Activated CD8-positive, alpha-beta memory T cell treated with anti-CD3 and anti-CD28 coated beads for 4 hours (primary cell): ENCODE results near the gene DNAJB7.
A peak's percentile ranks its signal among the peaks of the same experiment; 100 is the strongest.
"Not testable (repeated sequence)": the region's sequence is repeated elsewhere in the genome, so short reads cannot be mapped to it uniquely, and the experiment has no call there.

Experiments used
- DNase-seq, 2 donors: peaks; one replicate each; pipeline ENCODE4 v3.0.0-alpha.2; 2020; ENCODE audit warnings: low read depth in 2 of 2

Gene DNAJB7

GRCh38 chr22:40844951-40845350, 17.0 kb downstream of the DNAJB7 start:
- no peak for DNase-seq

- no peak for DNase-seq
Observed at GRCh38 chr22:40838486-40838885, 23.4 kb downstream of the DNAJB7 start.

GRCh38 chr22:40834619-40835018, 27.3 kb downstream of the DNAJB7 start:
- DNase-seq = no peak

GRCh38 chr22:40829131-40829530, 32.8 kb downstream of the DNAJB7 start:
- DNase-seq = no peak

GRCh38 chr22:40826984-40827741, 34.8 kb downstream of the DNAJB7 start:
- DNase-seq = no peak

- DNase-seq = not testable (repeated sequence)
Observed at GRCh38 chr22:40826292-40826691, 35.6 kb downstream of the DNAJB7 start.

- DNase-seq = no peak
Observed at GRCh38 chr22:40823426-40823825, 38.5 kb downstream of the DNAJB7 start.

- no peak for DNase-seq
Observed at GRCh38 chr22:40819599-40820140, 42.2 kb downstream of the DNAJB7 start.

DNA sequence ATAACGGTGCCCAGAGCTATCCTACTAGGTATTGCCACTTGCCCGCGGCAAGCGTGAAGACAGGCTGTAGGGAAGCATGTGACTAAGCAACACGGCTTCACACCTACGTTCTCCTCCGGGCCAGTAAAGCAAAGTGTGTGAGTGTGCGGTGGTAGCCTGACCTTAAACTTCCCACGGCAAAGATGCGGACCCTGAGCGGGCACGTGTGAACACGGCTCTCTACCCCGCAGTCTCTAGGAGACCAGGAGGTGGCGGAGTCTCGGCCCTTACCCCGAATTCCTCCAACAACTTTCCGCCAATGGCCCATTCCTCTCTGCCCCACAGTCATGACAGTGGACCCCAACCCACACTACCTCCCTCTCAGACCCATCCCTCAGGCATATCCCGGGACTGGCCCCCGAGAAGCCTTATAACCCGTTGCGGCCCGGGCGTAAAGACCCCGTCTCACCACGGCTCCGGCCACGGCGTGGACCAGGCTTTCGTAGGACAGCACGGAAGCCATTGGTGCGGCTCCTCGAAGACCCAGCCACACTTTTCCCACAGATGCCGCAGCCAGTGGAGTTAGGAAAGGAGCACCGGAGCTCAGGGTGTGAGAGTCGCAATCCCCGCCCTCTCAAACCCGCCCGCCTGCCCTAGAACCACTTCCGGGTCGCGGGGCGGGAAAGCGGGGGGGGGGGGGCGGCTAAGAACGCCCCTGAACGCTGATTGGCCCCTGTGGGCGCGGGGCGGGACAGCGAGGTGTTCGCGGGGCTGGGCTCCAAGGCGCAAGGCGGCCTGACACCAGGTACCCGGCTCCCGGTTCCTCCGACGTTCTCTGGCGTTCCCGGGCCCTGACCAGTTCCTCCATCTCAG, 42.9 kb downstream of the DNAJB7 start, which contains the start of gene SLC25A17:
Gene SLC25A17, minus strand, starts transcription at position 600 of the 852 bp plus-strand sequence. Its CDS starts 98 bp downstream, at position 502.
- peak; percentile 78 to 79 for DNase-seq

- no peak for DNase-seq
Observed at GRCh38 chr22:40818192-40818746, 43.6 kb downstream of the DNAJB7 start.

- DNase-seq = no peak
Observed at GRCh38 chr22:40817737-40818136, 44.2 kb downstream of the DNAJB7 start.

- no peak for DNase-seq
Observed at GRCh38 chr22:40813912-40814315, 48.0 kb downstream of the DNAJB7 start.
